ENCODE measurements around the gene MYO10.

The MYO10 gene

DNA sequence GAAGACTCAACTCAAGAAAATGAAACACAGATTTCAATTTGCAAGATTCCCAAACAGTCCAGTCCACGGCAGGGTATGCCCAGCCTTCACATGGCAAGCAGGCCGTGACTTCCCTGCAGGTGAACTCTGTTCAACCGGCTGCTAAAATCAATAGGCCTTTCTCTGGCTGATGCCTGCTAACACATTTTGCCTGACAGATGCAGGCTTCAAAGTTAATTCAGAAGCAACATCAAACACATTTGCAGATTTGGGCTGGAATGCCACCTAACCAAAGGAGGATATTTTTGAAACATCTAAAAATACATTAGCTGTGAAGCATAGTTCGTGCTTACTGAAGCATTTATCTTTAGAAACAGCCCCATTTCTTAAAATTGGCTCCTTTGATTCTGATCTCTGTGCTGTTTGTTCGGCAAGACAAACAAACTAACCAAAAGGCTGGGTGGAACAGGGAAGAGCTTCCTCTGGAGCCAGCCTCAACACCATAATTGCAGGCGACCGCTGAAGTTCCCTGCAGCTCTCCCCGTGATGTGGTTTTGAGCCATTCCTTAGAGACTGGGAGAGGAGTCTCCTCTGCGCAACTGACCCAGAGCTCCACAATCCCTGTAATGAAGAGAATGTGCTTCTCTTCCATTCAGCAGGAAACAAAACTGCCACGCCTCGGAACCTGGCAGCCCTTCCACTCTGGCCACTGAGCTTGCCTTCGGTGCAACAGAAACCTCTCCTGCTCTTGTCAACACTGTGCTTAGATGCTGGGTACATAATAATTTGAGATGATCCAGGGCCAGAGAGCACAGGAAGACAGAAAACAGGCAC lies 126.5 kb downstream of the MYO10 start:
- H3K27ac ChIP-seq (ENCODE audit: low read depth, low read length): no peak overlapping the region
- H3K9ac ChIP-seq (ENCODE audit: low read depth in 1 of 2, low read length in 2 of 2): no peak overlapping the region
- H3K9me3 ChIP-seq (ENCODE audit: control insufficient read depth in 1 of 2, low read length in 2 of 2): no peaks in the 10 kb centered on the region
- H3K4me1 ChIP-seq (ENCODE audit: control insufficient read depth in 1 of 2, insufficient read depth in 2 of 2, low read length in 2 of 2): peaks cover 14 to 18% of the 10 kb centered on the region in 2 donors
- no peak overlapping the region for H3K4me3 ChIP-seq (ENCODE audit: low read depth in 1 of 2, low read length in 2 of 2)
- H3K27me3 ChIP-seq (ENCODE audit: control insufficient read depth in 1 of 2, insufficient read depth in 2 of 2, low read length in 2 of 2): no peaks in the 10 kb centered on the region
- H3K36me3 ChIP-seq (ENCODE audit: control insufficient read depth in 1 of 2, insufficient read depth in 2 of 2, low read length in 2 of 2): peaks cover 0 to 4% of the 10 kb centered on the region in 2 donors

DNA sequence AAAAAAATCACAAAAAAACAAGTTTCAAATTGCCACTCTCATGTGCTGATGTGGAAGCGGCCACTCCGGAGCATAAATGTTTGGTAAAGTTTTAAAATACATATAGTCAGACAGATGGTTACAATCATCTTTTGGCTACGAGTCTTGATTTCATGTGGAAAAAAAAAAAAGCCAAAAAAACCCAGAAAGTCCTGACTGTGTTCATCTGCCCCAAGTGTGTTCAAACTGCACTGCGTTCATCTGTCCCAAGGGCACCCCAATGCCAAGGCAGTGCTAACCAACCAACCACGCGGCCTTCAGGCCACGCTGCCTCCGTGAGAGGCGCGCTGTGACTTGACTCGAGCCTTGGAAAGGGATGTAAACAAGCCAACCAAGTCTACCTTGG lies 127.1 kb downstream of the MYO10 start:
- peaks cover 0 to 4% of the 10 kb centered on the region in 2 donors for H3K36me3 ChIP-seq (ENCODE audit: control insufficient read depth in 1 of 2, insufficient read depth in 2 of 2, low read length in 2 of 2)
- no peak overlapping the region for H3K4me3 ChIP-seq (ENCODE audit: low read depth in 1 of 2, low read length in 2 of 2)
- peaks cover 14 to 18% of the 10 kb centered on the region in 2 donors for H3K4me1 ChIP-seq (ENCODE audit: control insufficient read depth in 1 of 2, insufficient read depth in 2 of 2, low read length in 2 of 2)
- no peak overlapping the region for H3K9ac ChIP-seq (ENCODE audit: low read depth in 1 of 2, low read length in 2 of 2)
- no peak overlapping the region for H3K27ac ChIP-seq (ENCODE audit: low read depth, low read length)
- no peaks in the 10 kb centered on the region for H3K27me3 ChIP-seq (ENCODE audit: control insufficient read depth in 1 of 2, insufficient read depth in 2 of 2, low read length in 2 of 2)
- no peaks in the 10 kb centered on the region for H3K9me3 ChIP-seq (ENCODE audit: control insufficient read depth in 1 of 2, low read length in 2 of 2)

- H3K4me1 ChIP-seq (ENCODE audit: control insufficient read depth in 1 of 2, insufficient read depth in 2 of 2, low read length in 2 of 2): peaks cover 14 to 18% of the 10 kb centered on the region in 2 donors
Observed at GRCh38 chr5:16808021-16808420, 128.1 kb downstream of the MYO10 start.

DNA sequence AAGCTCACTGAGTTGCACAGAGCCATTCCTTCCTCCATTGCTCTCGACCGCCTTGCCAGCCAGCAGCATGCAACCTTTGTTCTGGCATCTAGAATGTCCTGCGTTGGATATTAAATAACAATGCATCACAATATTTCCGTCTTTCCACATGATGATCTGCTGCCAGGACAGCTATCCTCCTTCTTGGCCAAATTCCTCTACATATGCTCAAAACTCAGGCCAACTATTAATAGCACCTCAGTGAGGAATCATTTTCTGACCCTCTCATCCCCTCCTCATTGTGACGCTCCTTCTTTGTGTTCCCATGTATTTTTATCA lies 128.6 kb downstream of the MYO10 start:
- peaks cover 12 to 18% of the 10 kb centered on the region in 2 donors for H3K4me1 ChIP-seq (ENCODE audit: control insufficient read depth in 1 of 2, insufficient read depth in 2 of 2, low read length in 2 of 2)
- no peak overlapping the region for H3K27ac ChIP-seq (ENCODE audit: low read depth, low read length)
- no peak overlapping the region for H3K4me3 ChIP-seq (ENCODE audit: low read depth in 1 of 2, low read length in 2 of 2)
- H3K27me3 ChIP-seq (ENCODE audit: control insufficient read depth in 1 of 2, insufficient read depth in 2 of 2, low read length in 2 of 2): no peaks in the 10 kb centered on the region
- peaks cover 0 to 4% of the 10 kb centered on the region in 2 donors for H3K36me3 ChIP-seq (ENCODE audit: control insufficient read depth in 1 of 2, insufficient read depth in 2 of 2, low read length in 2 of 2)
- no peaks in the 10 kb centered on the region for H3K9me3 ChIP-seq (ENCODE audit: control insufficient read depth in 1 of 2, low read length in 2 of 2)
- no peak overlapping the region for H3K9ac ChIP-seq (ENCODE audit: low read depth in 1 of 2, low read length in 2 of 2)

More at GRCh38 chr5:16808021-16808420, 128.1 kb downstream of the MYO10 start:
- no peak overlapping the region for H3K9ac ChIP-seq (ENCODE audit: low read depth in 1 of 2, low read length in 2 of 2)
- peaks cover 0 to 4% of the 10 kb centered on the region in 2 donors for H3K36me3 ChIP-seq (ENCODE audit: control insufficient read depth in 1 of 2, insufficient read depth in 2 of 2, low read length in 2 of 2)
- H3K27ac ChIP-seq (ENCODE audit: low read depth, low read length): no peak overlapping the region
- no peaks in the 10 kb centered on the region for H3K9me3 ChIP-seq (ENCODE audit: control insufficient read depth in 1 of 2, low read length in 2 of 2)
- H3K27me3 ChIP-seq (ENCODE audit: control insufficient read depth in 1 of 2, insufficient read depth in 2 of 2, low read length in 2 of 2): no peaks in the 10 kb centered on the region
- no peak overlapping the region for H3K4me3 ChIP-seq (ENCODE audit: low read depth in 1 of 2, low read length in 2 of 2)

- no peak overlapping the region for H3K27ac ChIP-seq (ENCODE audit: low read depth, low read length)
- no peaks in the 10 kb centered on the region for H3K9me3 ChIP-seq (ENCODE audit: control insufficient read depth in 1 of 2, low read length in 2 of 2)
Observed at GRCh38 chr5:16806711-16807546, 129.2 kb downstream of the MYO10 start.

GRCh38 chr5:16805486-16805885 lies 130.6 kb downstream of the MYO10 start:
- Histone ChIP-seq H3K9ac (ENCODE audit: low read depth in 1 of 2, low read length in 2 of 2) (no peak overlapping the region), H3K27ac (ENCODE audit: low read depth, low read length) (no peak overlapping the region), H3K27me3 (ENCODE audit: control insufficient read depth in 1 of 2, insufficient read depth in 2 of 2, low read length in 2 of 2) (no peaks in the 10 kb centered on the region), H3K4me3 (ENCODE audit: low read depth in 1 of 2, low read length in 2 of 2) (no peak overlapping the region), H3K9me3 (ENCODE audit: control insufficient read depth in 1 of 2, low read length in 2 of 2) (no peaks in the 10 kb centered on the region), H3K4me1 (ENCODE audit: control insufficient read depth in 1 of 2, insufficient read depth in 2 of 2, low read length in 2 of 2) (peaks cover 5 to 13% of the 10 kb centered on the region in 2 donors), H3K36me3 (ENCODE audit: control insufficient read depth in 1 of 2, insufficient read depth in 2 of 2, low read length in 2 of 2) (no peaks in the 10 kb centered on the region)

More at GRCh38 chr5:16806711-16807546, 129.2 kb downstream of the MYO10 start:
- Histone ChIP-seq H3K27me3 (ENCODE audit: control insufficient read depth in 1 of 2, insufficient read depth in 2 of 2, low read length in 2 of 2) (no peaks in the 10 kb centered on the region), H3K36me3 (ENCODE audit: control insufficient read depth in 1 of 2, insufficient read depth in 2 of 2, low read length in 2 of 2) (peaks cover 0 to 4% of the 10 kb centered on the region in 2 donors), H3K4me1 (ENCODE audit: control insufficient read depth in 1 of 2, insufficient read depth in 2 of 2, low read length in 2 of 2) (peaks cover 6 to 13% of the 10 kb centered on the region in 2 donors), H3K4me3 (ENCODE audit: low read depth in 1 of 2, low read length in 2 of 2) (no peak overlapping the region), H3K9ac (ENCODE audit: low read depth in 1 of 2, low read length in 2 of 2) (no peak overlapping the region)

DNA sequence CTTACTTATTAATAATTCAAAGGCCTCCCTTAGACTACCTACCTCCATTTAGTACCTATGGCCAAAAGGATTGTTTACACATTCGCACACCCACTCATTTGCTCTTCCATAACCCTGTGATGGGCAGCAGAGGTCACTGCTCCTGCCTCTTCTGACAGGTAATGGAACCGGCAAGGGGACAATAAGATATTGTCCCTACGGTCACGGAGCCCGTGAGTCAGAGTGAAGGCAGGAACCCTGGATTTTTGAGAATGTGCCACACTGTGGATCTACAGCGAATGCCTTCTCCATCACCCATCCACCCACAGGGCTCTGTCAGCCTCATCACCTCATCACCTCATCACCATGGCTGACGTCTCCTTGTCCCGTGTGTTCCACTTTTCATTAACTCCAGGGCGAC lies 132.3 kb downstream of the MYO10 start:
- Histone ChIP-seq H3K9me3 (ENCODE audit: control insufficient read depth in 1 of 2, low read length in 2 of 2) (no peaks in the 10 kb centered on the region), H3K9ac (ENCODE audit: low read depth in 1 of 2, low read length in 2 of 2) (no peak overlapping the region), H3K36me3 (ENCODE audit: control insufficient read depth in 1 of 2, insufficient read depth in 2 of 2, low read length in 2 of 2) (no peaks in the 10 kb centered on the region), H3K4me3 (ENCODE audit: low read depth in 1 of 2, low read length in 2 of 2) (no peak overlapping the region), H3K4me1 (ENCODE audit: control insufficient read depth in 1 of 2, insufficient read depth in 2 of 2, low read length in 2 of 2) (no peaks in the 10 kb centered on the region), H3K27ac (ENCODE audit: low read depth, low read length) (no peak overlapping the region), H3K27me3 (ENCODE audit: control insufficient read depth in 1 of 2, insufficient read depth in 2 of 2, low read length in 2 of 2) (no peaks in the 10 kb centered on the region)

DNA sequence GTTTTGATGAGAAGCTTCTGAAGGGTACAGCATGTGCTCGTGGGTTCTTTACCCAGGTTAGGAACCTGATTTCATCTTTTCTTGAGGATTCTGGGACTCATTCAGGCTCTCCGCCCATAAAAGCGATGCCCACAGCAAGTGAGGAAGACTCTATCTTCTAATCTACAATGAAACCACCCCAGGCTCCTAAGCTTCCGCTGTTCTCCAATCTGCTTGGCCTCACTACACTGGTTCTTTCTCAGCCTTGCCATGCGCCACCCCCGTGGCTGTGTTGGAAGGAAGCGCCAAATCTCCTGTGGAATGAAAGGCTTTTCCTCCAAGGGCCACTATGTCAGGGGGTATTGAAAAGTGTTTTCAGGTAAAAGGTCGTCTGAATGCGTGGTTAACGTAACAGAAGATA lies 135.6 kb downstream of the MYO10 start:
- no peaks in the 10 kb centered on the region for H3K9me3 ChIP-seq (ENCODE audit: control insufficient read depth in 1 of 2, low read length in 2 of 2)
- H3K27me3 ChIP-seq (ENCODE audit: control insufficient read depth in 1 of 2, insufficient read depth in 2 of 2, low read length in 2 of 2): no peaks in the 10 kb centered on the region
- H3K9ac ChIP-seq (ENCODE audit: low read depth in 1 of 2, low read length in 2 of 2): no peak overlapping the region
- no peaks in the 10 kb centered on the region for H3K4me1 ChIP-seq (ENCODE audit: control insufficient read depth in 1 of 2, insufficient read depth in 2 of 2, low read length in 2 of 2)
- no peaks in the 10 kb centered on the region for H3K36me3 ChIP-seq (ENCODE audit: control insufficient read depth in 1 of 2, insufficient read depth in 2 of 2, low read length in 2 of 2)
- no peak overlapping the region for H3K4me3 ChIP-seq (ENCODE audit: low read depth in 1 of 2, low read length in 2 of 2)
- H3K27ac ChIP-seq (ENCODE audit: low read depth, low read length): no peak overlapping the region

- Histone ChIP-seq H3K27me3 (ENCODE audit: control insufficient read depth in 1 of 2, insufficient read depth in 2 of 2, low read length in 2 of 2) (no peaks in the 10 kb centered on the region), H3K9me3 (ENCODE audit: control insufficient read depth in 1 of 2, low read length in 2 of 2) (no peaks in the 10 kb centered on the region), H3K36me3 (ENCODE audit: control insufficient read depth in 1 of 2, insufficient read depth in 2 of 2, low read length in 2 of 2) (no peaks in the 10 kb centered on the region), H3K9ac (ENCODE audit: low read depth in 1 of 2, low read length in 2 of 2) (no peak overlapping the region), H3K4me1 (ENCODE audit: control insufficient read depth in 1 of 2, insufficient read depth in 2 of 2, low read length in 2 of 2) (no peaks in the 10 kb centered on the region), H3K4me3 (ENCODE audit: low read depth in 1 of 2, low read length in 2 of 2) (no peak overlapping the region), H3K27ac (ENCODE audit: low read depth, low read length) (no peak overlapping the region)
Observed at GRCh38 chr5:16799796-16800195, 136.3 kb downstream of the MYO10 start.

GRCh38 chr5:16797951-16798350 lies 138.1 kb downstream of the MYO10 start:
- no peak overlapping the region for H3K27ac ChIP-seq (ENCODE audit: low read depth, low read length)
- no peak overlapping the region for H3K4me3 ChIP-seq (ENCODE audit: low read depth in 1 of 2, low read length in 2 of 2)
- no peaks in the 10 kb centered on the region for H3K4me1 ChIP-seq (ENCODE audit: control insufficient read depth in 1 of 2, insufficient read depth in 2 of 2, low read length in 2 of 2)
- H3K9me3 ChIP-seq (ENCODE audit: control insufficient read depth in 1 of 2, low read length in 2 of 2): no peaks in the 10 kb centered on the region
- no peak overlapping the region for H3K9ac ChIP-seq (ENCODE audit: low read depth in 1 of 2, low read length in 2 of 2)
- H3K36me3 ChIP-seq (ENCODE audit: control insufficient read depth in 1 of 2, insufficient read depth in 2 of 2, low read length in 2 of 2): no peaks in the 10 kb centered on the region
- H3K27me3 ChIP-seq (ENCODE audit: control insufficient read depth in 1 of 2, insufficient read depth in 2 of 2, low read length in 2 of 2): no peaks in the 10 kb centered on the region
